SIG-M5 (cell line): Measurements from ENCODE around the gene CPEB3.
"Not testable (repeated sequence)": the region's sequence is repeated elsewhere in the genome, so short reads cannot be mapped to it uniquely, and the experiment has no call there.

Experiments used
- DNase-seq: peaks from one replicate; lab custom pipeline; 2025; lab: John Stamatoyannopoulos, UW

Gene CPEB3

DNA sequence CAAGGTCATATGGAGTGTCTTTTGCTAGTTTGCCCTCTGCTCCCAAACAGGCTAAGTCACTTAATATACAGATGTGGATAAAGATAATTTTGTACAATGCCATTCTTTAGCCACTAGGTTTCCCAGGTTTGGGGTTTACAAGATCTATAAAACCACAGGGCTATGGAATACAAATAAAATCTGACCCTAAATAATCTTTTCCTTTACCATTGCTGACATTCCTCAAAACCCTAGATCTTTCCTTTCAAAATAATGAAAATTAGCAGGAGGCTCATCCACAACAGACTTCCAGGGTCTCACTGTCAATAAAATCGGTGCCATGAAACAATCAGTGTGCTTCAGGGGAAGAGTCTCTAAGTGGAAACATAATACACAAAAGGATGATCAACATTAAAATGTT lies 148.4 kb downstream of the CPEB3 start:
- no peak for DNase-seq

DNA sequence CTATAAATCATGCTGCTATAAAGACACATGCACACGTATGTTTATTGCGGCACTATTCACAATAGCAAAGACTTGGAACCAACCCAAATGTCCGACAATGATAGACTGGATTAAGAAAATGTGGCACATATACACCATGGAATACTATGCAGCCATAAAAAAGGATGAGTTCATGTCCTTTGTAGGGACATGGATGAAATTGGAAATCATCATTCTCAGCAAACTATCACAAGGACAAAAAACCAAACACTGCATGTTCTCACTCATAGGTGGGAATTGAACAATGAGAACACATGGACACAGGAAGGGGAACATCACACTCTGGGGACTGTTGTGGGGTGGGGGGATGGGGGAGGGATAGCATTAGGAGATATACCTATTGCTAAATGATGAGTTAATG lies 149.7 kb downstream of the CPEB3 start:
- not testable (repeated sequence) for DNase-seq

DNA sequence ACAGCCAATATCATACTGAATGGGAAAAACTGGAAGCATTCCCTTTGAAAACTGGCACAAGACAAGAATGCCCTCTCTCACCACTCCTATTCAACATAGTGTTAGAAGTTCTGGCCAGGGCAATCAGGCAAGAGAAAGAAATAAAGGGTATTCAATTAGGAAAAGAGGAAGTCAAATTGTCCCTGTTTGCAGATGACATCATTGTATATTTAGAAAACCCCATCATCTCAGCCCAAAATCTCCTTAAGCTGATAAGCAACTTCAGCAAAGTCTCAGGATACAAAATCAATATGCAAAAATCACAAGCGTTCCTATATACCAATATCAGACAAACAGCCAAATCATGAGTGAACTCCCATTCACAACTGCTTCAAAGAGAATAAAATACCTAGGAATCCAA lies 156.8 kb downstream of the CPEB3 start:
- not testable (repeated sequence) for DNase-seq

DNA sequence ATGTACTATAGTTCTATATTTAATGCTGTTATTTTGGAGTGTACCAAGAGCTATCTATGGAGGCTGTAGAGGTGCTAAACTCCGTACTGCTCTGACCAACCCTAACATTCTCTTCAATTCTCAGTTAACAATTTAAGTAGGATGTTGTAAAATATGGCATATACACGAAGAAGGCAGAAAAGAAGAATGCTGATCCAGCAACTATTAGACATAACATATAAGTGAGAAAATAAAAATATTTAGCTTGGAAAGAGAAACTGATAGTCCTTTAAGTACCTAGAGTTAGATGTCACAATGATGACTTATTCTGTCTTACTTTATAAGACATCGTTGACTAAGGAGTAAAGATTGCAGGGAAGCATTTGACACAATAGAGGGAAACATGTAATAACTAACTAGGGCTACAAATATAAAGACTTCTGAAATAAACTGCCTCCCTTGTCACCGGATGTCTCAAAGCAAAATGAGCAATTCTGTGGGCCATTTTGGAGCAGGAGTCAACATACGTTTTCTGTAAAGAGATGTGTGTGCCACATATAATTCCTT lies 159.5 kb downstream of the CPEB3 start:
- no peak for DNase-seq

DNA sequence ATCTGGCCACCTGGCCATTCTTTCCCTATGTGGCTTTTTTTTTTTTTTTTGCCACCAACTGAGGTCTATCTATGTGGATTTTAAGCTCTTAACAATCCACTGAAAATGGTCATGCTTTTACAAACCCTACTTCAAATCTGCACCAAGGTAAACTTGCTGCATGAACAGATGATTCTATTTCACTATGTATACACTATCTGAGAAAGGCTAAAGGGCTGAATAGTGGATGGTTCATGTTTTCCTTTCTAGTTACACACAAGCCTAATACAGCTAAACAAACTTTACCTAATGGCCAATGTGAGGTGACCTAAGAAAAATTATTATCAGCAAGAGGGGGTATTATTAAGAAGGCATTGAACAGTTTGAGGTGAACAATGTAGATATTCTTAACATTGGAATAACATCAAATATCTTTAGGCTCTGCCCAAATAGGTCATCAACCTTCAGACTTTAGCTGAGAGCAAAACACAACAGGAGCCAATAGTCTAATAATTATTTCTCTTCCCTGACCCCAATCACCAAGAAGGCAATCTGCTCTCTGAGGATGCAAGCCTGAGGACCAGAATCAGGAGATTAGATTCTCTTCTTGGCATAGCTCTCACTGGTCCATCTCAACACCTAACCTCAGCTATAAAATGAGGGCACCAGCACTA lies 160.1 kb downstream of the CPEB3 start:
- no peak for DNase-seq

DNA sequence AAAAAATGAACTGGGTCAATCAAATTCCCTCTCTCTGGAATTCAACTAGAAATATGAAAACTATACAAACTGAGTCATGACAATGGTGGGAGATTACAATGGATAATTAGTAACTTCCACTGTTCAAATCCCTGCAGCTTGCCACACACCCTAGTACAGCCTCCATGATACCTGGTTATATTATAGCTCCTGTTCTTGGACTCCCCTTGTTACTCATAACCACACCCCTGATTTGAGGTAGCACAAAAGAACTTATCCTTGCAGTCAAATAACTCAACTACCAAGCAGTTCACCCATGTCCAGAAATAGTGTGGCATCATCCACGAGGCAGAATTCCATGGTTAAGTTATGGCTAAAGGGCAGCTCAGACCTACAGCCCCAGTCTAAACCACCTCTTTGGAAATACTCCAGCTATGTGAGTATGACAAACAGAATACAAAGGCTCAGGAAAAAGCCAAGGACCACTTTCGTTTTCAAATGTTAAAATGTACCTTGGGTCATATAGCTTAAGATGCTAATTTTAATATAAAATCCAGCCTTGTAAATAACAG lies 164.7 kb downstream of the CPEB3 start:
- DNase-seq, result no peak

DNA sequence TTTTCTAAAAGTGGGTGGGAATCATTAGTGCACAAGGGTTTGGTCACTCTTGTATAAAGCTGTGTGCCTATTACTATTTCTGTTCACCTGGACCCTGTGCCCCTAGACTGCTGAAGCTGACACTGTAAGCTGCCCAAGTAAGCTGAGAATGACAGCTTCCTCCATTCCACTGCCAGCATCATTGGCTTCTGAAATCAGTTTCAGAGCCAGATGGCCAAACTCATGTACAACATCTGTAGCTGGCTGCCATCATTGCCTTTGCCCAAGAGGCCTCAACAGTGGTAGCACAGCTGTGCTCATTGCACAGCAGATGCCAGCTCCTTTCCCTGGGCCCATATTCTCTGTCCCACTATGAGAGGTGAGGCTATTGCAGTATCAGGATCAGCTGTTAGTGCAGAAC lies 165.7 kb downstream of the CPEB3 start:
- no peak for DNase-seq

DNA sequence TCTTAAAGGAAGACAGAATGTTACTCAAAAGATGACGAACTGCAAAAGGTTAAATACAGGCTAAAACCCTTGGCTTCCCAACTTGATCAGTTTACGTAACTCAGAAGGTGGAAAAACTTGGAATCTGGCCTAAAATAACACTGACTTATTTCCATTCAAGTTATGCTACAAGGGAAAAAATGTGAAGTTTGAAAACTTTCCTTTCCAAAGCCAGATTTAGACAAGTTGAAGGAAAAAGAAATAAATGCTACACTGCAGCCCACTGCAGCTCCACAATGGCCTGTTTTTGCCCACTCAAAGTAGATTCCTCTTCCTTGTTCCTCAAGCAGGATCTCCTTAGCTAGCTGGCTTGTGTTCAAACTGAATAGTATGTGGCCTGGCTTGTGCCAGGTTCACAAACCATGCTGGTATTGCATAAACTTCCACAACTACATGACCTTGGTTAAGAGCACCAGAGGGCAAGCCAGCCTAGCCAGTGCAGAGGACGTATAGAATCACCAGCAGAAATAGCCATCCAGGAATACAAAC lies 166.2 kb downstream of the CPEB3 start:
- no peak for DNase-seq

DNA sequence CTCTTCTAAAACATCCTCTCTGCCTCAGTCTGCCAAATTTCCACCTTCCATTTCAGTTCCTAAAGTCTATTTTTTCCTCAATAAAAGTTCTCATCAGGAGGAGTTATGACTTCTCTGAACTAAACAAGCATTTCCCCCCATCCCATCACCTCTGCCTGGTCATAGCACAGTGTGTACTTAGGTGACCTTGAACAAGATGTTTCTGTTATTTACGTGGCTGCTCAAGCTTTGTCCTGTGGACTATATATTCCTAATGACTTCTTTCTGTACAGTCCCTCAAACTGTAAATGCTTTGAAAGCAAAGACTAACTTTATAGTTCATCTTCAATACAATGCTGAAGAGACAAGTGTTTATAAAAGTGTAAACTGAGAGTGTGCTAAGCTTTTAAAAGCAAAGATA lies 166.9 kb downstream of the CPEB3 start:
- no peak for DNase-seq

DNA sequence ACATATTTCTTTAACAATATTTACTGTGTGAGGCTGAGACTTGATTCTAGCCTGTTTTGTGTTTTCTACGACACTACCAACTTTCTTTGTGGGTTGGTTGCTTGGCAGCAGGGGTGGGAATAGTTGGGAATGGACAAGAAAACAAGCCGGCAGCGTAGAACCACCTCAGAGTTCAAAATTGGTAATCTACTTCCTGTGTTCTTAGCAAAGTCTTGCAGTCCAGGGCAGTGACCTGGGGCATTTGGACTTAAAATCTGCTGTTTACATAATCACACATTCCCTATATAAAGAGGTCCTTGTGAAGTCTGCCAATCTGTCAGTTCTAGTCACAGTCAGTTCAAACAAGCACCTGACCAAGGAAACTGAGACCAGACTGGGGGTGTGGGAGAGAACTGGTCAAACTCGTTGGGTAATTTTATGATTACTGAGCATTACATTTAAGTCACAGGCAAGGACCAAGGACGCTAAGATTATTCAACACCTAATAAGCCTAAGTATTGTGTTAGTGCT lies 167.9 kb downstream of the CPEB3 start:
- DNase-seq, result no peak

DNA sequence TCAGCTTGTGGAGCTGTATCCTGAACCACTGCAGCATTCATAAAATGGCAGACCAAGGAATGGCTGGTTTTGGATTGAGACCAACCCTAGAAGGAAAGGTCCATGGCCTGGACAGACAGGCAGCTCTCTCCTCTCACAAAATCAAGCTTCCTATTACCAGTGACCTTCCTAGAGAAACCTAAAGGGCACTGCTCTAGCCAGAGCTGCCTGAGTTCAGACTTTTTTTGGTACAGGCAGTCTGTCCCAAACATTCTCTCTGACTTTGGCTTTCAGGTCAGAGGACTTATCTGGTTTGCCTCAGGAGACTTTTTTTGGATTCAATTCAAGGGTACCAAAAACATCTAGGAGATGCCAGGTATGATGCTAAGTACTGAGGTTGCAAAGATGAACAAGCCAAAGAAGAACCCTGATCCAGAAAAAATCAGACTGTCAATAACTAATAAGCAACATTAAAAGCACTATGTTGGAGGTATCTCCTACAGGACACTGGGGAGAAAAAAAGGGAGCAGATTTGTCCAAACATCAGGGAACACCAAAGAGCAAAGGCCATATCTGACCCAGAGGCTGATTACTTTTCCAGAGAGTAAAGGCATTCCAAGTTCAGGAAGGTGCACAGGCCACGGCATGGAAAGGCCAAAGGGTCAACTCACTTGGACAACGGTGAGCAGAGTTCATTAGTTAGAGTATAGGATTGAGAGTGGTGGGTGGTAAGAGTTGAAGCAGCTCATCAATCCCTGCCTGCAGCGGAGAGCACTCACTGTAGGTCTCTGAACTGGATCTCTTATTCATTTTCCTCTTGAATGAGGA lies 169.0 kb downstream of the CPEB3 start:
- DNase-seq, result no peak

DNA sequence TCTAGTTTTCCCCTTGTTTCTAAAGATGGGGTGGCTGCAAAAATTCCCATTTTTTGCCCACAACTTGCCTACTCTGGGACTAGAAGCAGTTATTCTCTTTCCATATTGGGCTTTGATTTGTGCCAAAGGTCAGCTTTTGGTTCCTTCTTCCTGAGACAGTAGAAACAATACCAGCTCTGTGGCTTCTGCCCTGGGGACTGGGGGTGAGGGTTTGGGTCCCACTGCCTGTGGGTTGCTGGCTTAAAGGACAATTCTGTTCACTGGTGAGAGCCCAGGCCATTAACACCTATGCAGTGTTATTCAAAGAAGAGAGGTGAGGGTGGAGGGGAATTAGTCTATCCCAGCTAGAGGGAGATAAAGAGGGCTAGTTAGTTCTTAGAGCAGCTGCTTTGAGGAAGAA lies 171.5 kb downstream of the CPEB3 start:
- no peak for DNase-seq

DNA sequence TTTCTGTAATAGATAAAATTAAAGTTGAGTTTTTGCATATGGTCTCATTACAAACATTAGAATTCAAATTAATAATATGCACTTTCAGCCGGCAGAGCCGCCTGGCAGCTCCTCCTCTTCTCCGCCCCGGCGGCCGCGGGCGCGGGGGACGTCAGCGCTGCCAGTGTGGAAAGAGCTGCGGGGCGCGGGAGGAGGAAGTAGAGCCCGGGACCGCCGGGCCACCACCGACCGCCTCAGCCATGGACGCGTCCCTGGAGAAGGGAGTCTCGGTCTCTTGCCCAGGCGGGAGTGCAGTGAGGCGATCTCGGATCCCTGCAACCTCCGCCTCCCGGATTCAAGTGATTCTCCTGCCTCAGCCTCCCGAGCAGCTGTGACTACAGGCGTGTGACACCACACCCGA lies 176.0 kb downstream of the CPEB3 start:
- not testable (repeated sequence) for DNase-seq

DNA sequence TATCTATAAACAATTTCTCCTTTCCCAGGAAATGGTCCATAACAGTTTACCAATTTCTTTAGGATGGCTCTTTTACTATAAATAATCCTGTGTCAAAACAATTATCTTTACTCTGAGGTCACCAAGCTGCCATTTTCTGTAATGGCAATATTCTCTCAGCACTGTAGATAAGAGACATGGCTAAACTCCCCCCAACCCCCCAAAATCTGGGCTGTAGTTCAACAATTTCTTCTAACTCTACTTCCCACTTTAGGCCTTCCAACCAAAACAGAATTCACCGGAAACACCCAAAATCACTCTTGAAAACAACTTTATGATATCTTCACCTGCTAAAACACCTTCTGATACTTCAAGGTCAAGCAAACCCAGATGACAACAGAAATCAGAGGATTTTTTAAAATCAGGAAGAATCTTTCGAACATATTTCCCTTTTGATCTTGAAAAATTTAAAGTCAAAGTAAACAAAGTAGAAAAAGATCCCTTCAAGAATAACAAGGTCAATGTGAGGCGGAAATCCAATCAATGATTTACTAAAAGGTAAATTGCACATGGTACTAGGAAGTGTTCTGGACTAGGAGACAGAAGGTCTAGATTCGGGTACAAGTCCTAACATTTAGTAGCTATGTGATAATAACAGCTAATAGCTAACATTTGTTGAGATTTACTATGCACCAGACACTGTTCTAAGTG lies 176.8 kb downstream of the CPEB3 start:
- no peak for DNase-seq

DNA sequence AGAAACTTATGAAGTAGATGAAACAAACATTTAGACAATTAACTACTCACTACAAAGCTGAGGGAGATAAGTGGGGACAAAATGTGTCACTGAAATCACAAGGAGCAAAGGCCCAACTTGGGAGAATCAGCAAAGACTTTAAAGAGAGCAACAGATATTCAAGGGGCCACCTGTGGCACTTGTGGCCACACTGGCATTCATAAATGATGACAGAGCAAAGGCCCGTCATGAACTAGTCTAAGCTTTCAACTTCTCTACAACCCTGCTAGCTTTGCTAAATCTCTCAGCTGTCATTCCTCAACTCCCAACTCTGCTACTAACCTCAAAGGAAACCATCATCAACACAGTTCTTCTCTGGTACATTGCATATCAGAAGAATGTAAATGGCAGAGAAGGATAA lies 178.4 kb downstream of the CPEB3 start:
- no peak for DNase-seq

DNA sequence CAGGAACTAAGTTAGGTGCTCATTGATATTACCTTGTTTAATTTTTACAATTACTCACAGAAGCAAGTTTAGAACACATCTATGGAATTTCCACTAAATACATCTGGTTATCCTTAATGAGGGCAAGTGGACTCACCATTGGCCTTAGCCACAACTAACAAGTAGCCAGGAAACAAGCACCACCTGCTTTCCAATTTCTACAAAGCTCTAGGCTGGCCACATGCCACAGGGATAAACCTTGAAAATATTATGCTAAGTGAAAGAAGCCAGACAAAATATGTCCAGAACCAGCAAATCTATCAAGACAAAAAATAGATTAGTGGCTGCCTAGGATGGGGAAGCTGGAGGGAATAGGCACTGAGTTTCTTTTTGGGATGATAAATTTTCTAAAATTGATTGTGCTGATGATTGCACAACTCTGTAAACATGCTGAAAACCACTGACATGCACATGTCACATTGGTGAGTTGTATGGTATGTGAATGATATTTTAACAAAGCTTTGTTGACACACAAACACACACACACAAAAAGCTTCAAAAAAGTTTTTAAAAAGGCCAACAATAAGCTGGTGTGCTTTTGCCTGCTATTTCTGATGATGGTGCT lies 179.4 kb downstream of the CPEB3 start:
- DNase-seq, result no peak

DNA sequence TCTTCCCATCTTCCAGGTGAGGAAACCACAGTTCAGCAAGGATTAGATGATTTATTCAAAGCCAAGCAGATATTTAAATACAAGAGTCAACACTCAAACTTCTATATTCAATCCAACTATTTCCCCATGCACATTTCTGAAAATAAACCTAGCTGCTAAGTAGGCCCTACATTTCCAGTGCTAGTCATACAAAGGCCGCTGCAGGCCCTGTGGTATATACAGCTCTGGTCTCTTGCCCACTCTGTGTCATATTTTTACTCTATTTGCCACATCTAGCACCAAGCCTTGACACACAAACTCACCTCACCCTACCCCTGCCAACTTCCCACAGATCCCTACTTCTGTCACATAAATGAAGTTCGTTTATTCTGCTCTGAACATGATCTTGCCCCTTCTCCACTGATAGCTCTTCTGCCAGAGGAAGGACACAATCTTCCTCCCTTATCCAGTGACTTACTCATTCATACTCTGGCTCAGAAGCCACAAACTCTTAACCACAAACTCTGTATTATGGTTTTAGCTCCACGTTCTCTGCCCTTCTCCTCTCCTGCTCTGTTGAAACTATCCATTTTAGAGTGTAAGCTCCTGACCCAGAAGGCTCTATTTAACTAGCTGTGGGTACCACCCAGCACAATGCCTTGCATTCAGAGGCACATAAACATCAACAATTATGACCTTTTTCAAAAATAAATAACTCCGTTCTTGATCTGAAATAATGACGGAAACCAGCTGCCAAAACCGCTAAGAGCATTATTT lies 180.7 kb downstream of the CPEB3 start:
- DNase-seq, result peak; percentile 6

DNA sequence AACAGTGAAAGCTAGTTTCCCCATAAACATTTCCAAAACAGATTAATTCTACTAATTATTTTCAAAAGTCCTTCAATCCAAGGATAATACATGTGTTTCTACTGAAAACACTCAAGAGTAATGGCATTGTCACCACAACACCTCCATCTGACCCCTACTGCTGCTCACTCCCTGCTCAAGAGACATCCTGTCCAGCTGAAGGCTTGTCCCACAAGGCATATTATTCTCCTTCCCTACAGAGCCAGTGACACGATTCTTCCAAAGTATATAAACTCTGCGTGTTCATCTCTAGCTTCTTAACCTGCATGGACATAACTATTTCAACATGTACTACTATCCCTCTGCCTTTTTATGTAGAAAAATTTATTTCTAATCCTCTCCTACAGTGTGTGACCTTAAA lies 182.1 kb downstream of the CPEB3 start:
- no peak for DNase-seq

DNA sequence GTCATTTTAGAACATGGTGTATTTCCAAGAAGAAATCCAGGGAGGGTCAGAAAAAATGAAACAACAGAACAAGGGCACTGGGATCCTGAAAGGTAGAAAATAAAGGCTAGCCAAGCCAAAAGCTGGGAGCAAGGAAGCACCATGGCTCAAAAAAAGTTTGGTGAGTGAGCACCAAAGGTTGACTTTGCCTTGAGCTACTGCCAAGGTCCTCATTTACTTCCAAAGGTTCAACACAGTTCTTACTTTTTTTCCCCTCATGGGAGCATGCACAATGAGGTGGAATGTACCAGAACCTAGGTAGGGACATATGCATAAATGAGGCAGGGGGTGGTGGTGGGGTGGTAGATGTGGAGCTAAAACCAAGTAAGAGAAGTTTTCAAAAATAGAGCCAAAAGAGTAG lies 182.8 kb downstream of the CPEB3 start:
- DNase-seq, result no peak

DNA sequence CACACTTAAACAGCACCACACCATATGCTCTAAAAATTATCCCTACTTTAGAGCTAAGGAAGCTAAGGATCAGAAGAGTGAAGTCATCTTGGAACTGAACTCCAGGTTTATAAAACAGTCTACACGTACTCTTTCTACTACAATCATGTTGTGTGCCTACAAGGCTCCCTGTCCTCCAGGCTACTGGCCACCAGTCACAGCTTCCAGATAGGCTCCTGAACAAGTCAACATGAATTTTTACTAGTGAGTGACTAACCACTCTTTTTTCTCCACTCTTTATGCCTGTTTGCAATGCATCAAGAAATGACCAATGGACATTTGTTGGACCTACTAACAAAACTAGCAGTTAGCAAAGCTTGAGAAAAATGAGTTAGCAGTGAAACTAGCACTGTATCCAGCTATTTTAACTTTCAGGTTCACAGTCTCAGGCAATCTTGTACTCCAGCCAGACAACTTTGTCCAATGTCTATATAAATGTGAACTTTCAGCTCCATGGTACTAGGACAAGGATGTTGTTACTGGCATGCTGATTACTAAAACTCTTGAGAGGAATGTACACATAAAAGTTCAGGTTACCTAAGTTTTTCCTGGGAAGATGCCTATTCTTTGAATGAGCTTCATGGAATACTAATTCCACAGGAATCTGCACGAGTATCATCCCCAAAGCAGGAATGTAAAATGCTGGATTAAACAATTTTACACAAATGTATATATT lies 187.3 kb downstream of the CPEB3 start:
- DNase-seq, result no peak
